Measurements from ENCODE around the gene CNOT1.

- TF ChIP-seq CTCF (IDR thresholded peaks at IDR 0.05) = no peak
- TF ChIP-seq POLR2A (IDR thresholded peaks at IDR 0.05) = no peak
These were observed 94.5 kb downstream of the CNOT1 start for GRCh38 chr16:58535100-58535499.

All from transverse colon (tissue), 3 donors.